Activated CD4-positive, alpha-beta T cell treated with anti-CD3 and anti-CD28 coated beads, Interleukin-2, amount 50 U/mL, for 4 hours (primary cell): ENCODE data around the gene RAB8A.
A peak's percentile ranks its signal among the peaks of the same experiment; 100 is the strongest.

ENCODE experiments used
- DNase-seq, 2 experiments: peaks; one replicate each; pipeline ENCODE4 v3.0.0-alpha.2; 2020

RAB8A gene

DNA sequence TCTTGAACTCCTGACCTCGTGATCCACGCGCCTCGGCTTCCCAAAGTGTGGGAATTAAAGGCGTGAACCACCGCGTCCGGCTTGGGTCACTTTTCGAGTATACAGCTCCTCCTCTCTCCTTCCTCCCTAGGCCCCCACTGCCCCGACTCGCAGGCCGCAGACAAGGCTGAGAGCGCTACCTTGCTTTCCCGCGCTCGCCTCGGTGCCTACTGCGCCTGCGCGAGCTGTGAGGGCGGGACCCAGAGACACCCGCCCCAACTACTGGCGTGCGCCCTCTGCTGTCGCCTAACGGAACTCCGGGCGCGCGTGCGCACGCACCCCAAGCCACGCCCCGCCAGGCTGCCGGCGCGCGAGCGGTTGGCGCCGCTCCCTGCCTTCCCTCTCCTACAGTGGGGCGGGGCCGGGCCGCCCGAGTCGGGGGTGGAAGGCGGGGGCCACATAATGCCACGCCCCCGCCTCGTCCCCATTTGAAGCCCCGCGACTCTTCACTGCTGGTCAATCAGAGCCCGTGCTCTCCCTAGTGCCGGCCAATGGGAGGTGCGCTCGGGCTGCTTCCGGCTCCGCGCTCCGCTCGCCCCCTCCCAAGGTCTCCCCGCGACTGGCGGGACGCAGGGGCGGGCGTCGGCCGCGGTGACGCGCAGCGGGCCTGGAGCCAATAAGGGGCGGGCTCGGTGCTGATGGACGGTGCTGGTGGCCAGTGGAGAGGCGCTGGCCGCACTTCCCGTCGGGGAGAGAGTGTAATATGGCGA, at the start of gene RAB8A:
RAB8A (plus strand) TSS at position 730 of the 749 bp plus-strand sequence; CDS start at position 743, 13 bp downstream.
- DNase-seq = peak; percentile 96 to 97

DNA sequence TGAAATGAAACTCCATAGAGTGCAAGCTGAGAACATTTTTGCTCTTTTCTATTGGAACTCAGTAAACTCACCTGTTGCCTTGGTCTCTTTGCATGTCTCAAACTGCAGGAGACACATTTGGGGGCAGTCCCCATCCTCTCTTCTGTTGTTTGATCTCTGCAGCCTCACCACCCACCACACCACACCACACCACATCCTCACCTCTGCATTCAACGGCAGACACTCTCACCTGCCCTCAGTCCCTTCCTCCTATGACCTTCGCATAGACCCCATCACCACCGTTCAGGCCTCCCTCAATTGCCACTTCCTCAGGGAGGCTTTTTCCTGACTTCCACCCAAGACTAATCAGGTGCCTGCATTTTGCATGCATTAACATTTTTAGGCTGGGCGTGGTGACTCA, 49.7 kb upstream of the RAB8A start:
- DNase-seq = no peak

DNA sequence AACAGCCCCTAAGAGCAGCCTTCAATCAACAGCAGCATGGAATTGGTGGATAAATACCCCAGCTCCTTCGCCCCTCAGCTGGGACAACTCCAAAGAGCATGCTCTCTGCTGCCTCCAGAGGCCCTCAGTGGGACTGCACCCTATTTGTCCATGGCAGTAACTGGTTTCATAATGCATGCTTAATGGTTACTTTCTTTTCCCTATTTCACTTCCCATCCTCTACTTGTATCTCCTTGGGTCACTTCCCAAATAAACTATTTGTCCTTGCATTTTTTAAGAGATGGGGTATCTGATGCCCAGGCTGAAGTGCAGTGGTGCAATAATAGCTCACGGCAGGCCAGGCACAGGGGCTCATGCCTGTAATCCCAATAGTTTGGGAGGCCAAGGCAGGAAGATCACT, 48.9 kb upstream of the RAB8A start:
- peak; percentile 67 to 68 for DNase-seq

DNA sequence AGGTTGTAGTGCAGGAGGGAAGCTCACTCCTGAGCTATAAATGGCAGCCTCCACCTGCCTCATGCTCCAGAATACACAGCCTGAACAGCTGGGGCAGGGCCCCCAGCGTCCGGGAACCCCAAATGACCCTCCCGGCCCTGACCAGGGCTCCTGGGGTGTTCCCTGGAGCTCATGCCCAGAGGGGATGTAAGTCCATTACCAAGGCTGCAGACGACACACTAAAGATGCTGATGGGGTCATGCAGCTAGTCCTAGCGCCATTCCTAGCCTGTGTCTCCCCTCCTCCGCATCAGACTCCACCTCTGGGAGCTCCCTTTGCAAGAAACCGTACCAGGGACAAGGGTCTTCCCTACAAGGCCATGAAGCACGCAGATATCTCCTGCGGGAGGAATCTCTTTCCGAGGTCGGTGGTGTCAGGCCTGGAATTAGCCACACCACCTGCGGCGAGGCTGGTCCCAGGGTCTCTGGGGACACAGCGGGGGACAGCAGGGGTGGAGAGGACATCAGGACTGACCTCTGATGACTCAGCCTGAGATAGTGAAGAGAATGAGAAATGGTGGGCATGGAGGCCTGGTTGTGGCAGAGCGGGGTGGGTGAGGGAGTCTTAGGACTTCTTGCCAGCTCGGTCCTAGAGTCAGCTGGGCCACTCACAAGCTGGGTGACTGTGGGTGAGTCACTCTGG, 47.3 kb upstream of the RAB8A start:
- no peak for DNase-seq

DNA sequence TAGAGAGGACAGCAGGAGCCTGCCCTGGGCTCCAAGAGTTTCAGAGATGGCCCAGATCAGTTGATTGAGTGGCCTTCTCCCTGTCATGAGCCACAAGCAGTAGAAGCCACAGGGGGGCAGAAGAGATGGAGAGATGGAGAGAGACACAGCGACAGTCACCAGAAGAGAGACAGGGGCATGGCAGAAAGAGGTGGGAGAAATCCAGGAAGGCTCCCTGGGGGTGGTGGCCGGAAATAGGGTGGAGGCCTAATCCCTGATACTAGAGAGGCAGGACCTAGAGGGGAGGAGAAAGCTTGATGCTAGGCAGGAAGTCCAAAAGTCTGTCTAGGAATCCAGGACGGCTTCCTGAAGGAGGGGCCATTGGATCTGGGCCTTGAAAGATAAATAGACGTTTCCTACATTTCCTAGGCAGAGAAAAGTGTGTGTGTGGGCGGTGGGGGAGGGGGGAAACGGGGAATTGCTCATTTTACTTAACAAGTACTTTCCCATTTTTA, 45.0 kb upstream of the RAB8A start:
- peak; percentile 42 to 44 for DNase-seq

DNA sequence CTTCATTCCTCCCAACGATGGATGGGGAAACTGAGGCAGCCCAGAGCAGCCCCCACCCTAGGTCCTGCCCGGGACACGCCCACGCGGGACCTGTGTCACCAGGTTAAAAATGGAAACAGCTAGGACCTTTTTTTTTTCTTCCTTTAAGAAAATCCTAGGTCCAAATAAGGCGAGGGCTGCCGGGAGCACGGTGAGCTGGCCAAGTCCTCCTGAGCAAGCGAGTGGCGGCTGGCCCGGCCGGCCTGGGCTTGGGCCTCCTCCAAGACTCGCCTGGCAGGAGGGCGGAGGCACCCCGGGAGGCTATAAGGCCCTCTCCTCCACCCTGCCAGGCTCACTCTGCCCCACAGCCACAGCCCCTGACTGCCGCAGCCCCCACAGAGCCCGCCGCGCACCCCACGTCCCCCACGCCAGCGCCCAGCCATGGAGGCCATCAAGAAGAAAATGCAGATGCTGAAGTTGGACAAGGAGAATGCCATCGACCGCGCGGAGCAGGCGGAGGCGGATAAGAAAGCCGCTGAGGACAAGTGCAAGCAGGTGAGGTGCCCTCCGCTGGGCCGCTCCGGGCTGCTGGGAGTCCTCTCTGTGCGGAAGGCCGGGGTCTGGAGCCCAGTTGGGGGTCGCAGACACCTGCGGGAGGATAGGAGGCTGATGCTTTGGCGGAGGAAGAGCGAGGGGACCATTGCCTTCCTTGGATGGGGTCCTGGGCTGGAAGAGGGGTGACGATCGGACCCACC, 44.3 kb upstream of the RAB8A start:
- DNase-seq = no peak

DNA sequence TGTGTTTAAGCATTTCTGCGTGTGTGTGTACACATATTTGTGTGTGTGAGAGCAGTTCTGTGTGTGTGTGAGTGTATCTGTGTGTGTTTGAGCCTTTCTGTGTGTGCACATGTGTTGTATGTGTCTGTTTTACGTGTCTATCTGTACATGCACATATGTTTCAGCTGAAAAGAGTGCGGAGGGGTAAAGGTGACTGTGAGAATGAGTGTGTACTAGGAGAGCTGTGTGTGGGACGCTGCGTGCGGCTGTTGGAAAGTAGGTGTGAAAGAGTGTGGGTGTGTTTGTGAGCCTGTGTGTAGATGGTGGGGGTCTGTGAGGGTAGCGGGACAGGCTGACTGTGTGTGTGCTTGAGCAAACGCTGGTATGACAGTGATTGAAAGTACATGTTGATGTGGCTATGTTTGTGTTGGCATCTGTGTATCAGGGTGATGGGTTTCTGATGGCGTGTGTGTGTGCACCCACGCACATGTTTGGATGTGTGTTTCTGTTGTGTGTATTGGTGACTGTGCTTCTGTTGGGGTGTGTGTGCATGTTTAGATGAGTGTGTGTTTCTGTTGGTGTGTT, 42.9 kb upstream of the RAB8A start:
- DNase-seq = no peak

DNA sequence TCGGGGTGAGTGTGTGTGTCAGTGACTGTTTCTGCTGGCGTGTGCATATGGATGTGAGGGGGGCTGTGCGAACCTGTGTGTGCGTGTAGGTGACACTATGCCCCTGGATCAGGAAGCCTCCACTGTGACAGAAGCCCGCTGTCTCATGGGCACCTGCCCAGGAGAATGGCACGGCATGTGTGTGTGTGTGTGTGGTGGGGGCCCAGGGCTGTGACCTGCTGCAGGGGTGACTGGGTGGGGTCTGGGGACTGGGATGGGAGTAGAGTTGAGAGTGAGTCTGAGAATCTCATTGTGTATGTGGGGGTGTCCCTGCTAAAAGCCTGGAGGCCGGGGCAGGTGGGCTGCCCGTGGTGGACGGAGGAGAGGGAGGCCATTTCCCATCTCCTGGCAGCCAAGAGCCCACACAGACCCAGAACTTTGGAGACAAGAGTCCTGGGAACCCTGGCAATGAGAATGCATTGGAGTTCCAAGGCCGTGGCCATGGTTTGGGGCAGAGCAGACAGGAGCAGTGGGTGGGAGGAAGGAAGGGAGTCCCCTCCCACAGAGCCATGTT, 41.8 kb upstream of the RAB8A start:
- DNase-seq = no peak

DNA sequence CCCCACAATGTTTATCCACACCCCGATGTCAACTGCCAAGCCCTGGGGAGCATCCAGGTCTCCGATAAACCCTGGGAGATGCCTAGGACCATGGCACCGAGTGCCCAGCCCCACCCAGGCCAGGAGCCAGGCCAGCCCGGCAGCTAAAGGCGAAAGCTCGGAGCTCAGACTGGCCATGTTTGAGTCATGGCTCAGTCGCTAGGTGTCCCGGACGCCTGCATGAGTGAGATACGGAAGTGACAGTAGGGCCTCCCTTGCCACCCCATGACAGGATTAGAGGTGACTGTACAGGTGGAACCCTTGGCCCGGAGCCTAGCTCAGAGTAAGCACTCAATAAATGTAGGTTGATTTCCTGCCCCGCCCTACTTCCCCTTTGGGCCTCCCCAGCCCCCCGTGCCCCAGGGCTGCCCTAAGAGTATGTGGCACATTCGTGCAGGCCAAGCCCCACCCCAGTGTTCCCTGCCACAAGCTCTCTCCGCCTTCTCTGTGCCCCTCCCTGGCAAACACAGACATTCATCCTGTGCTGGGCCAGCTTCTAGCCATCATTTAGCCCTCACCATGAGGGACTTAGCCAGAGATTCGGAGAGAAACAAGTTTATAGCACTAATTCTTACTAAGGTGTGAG, 41.2 kb upstream of the RAB8A start:
- peak; percentile 80 to 85 for DNase-seq

DNA sequence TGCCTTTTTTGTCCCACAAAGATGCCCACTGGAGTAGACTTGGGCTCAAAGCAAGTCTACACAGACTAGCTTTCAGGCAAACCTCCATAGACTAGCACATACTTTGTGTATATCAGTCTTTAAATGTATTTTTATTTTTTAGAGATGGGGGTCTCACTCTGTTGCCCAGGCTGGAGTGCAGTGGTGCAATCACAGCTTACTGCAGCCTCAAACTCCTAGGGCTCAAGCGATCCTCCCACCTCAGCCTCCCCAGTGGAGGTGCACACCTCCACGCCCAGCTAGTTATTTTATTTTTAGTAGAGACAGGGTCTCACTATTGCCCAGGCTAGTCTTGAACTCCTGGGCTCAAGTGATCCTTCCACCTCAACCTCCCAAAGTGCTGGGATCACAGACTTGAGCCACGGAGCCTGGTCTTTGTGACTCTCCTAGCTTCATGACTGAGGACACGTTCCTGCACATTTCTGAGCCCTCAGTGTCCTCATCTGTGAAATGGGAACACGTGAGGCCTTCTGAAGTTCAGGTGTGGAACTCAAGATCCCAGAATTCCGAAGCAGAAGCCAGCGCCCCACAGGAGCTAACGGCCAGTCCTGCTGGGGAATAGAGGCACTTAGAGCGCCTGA, 40.5 kb upstream of the RAB8A start:
- DNase-seq = no peak

DNA sequence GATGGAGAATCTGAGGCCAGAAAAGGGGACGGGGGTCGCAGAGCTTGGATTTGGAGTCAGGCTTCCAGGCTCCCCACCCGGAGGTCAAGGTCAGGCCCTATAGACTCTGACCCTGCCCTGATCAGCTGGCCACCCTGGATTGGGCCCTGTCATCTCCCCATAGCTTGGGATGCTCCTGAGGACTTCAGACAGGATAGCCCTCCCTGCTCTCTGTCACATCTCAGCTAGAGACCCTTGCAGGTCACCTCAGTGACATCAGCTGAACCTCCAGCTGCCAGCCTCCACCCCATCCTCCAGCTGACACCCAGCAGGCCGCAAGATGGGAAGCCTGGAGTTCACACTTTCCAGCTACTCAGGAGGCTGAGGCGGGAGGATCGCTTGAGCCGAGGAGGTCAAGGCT, 38.2 kb upstream of the RAB8A start:
- DNase-seq = no peak

DNA sequence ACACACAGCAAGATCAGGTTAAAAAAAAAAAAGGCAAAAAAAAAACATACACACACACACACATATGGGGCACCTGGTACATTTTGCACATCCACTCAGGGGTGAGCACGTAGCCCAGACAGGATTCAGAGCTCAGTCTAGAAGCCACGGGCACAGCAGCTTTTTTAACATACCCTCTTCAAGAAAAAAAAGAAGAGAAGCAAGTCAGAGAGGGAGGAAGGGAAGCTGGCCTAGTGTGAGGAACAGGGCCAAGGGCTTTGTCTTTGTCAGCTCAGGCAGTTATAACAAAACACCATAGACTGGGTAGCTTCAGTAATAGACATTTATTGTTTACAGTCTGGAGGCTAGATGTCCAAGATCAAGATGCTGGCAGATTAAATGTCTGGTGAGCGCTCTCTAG, 37.7 kb upstream of the RAB8A start:
- DNase-seq = no peak

DNA sequence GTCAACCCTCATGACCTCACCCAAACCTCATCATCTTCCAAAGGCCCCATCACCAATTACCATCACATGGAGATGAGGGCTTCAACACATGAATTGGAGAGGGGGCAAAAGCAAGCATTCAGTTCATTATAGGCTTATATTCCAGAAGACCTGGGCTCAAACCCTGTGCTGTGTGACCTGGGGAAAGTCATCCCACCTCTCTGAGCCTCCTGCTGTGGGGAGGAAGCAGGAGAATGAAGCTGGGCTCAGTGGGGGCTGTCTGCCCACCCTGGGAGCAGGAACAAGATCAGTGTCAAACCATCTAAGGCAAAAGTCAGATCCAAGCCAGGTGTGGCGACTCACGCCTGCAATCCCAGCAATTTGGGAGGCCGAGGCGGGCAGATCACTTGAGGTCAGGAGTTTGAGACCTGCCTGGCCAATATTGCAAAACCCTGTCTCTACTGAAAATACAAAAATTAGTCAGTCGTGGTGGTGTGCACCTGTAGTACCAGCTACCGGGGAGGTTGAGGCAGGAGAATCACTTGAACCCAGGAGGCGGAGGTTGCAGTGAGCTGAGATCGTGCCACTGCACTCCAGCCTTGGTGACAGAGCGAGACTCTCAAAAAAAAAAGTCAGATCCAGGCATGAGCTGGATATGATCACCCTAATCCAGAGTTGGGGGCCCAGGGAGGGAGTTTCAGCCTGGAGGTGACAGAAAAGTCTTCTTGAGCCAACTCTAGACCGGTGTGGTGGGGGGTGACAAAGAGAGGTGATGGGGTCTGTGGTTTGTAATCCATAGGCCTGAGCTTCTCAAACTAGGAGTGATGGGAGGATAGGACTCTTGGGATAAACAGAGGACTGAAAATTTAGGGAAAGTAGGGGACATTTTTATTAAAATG, 37.0 kb upstream of the RAB8A start:
- DNase-seq = no peak

DNA sequence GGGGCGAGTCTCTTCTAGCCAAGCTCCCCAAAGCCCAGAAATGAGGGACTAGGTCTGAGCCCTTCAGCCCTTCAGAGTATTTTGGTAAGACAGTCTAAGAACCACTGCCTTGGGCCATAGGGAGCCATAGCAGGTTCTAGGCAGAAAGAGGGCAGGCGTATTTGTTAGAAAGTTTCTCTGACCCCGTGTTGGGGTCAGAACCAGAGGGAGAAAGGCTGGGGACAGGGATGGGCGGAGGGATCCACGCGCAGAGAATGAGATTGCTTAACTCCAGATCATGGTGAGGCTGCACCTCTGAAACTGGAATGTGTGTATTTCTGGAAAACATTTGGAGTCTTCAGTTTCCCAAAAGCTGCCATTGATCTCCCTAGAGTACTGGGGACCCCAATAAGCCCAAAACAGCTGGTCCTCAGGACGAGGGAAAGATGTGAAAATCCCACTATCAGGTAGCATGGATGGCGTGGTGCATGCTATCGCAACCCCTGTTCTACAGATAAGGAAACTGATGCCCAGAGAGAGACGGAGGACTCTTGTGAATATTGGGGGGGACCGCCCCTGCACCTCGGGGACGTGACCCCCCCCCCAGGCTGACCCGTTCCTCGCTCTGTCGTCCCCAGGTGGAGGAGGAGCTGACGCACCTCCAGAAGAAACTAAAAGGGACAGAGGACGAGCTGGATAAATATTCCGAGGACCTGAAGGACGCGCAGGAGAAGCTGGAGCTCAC, 36.1 kb upstream of the RAB8A start:
- no peak for DNase-seq

DNA sequence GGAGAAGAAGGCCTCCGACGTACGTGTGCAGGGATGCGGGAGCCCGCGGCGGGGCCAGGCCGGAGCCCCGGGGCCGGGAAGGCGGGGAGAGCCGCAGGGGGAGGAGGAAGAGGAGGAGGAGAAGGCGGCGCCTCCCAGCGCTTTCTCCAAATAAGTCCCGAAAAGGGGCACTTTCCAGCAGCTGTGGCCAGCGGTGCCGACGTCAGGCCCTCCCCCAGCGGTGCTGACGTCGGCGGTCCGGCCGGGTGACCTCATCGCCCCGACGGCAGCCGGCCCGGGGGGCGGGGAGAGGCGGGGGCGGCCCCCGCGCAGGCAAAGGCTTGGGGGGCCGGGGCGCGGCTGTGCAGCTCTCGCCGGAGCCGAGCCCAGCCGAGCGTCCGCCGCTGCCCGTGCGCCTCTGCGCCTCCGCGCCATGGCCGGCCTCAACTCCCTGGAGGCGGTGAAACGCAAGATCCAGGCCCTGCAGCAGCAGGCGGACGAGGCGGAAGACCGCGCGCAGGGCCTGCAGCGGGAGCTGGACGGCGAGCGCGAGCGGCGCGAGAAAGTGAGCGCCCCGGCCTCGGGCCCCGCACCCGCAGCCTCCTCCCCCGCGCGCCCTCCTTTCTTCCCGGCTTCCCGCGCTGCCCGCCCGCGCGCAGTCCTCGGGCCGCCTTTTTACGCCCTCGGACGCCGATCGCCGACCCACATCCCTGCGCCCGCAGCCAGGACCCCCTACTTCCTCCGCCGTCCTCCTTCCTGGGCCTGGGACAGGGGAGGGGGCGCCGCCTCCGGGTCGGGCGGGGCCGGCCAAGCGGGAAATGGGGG, 35.3 kb upstream of the RAB8A start, which contains the start of gene TPM4:
TPM4 (plus strand) TSS at position 342 of the 804 bp plus-strand sequence; CDS start at position 413, 71 bp downstream.
- DNase-seq = peak; percentile 63 to 65

DNA sequence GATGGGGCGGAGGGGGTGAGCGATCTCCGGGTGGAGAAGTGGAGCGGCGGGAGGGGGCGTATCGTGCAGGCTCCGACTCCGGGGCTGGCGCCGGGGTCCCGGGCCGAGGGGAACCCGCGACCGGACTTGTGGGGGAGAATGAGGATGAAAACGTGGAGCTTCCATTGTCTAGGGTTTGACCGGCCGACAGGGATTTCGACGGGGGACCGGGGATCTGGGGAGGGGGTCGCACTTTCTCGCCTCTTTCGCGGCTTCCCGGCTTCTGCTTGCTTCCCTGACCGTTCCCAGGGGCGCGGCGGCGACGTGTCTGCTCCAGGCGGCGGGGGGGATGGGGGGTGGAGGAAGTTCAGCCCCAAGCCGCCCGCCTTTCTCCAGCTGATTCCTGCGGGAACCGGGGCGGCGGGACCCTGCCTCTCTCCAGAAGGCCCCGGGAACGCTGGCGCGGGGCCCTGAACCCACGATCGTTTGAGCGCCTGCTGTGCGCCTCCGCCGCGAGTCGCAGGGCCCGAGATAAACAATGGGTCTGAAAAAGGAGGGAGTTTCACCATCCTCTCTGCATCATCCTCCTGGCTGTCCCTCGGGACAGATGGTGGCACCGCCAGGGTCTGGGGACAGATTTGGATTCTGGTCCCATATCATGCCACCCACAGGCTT, 34.6 kb upstream of the RAB8A start:
- DNase-seq = no peak

DNA sequence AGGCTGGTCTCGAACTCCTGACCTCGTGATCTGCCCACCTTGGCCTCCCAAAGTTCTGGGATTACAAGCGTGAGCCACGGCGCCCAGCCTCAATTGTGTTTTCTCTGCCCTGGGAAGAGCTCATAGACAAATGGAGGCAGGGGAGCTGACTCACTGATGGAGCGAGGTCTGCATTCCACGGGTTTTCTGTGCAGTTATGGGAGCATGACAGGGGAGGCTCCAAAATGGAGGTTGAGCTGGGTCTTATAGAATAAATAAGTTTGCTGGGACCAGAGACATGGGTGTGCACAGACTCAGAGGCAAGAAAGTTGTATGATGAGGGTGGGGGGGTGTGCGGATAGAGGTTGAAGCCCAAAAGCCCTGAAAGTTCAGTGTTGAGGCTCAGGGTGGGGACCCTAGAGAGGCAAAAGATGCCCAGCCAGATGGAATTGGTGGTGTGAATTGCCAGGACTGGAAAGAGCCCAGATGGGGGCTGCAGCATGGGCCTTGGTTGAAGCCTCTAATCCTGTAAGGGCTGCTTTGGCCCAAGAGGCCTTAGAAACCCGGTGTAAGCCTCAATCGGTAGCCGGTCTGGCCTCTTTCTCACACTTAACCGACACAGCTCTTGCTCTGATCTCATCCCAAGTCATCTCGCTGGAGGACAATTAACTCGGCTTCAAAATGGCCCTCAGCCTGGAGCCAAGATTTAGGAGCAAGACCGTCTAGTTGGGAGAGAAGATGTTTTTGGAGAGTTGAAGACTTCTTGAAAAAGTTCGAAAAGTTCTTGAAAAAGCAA, 33.5 kb upstream of the RAB8A start:
- DNase-seq = no peak
